ENCODE results near the gene DLG2.

The DLG2 gene

DNA sequence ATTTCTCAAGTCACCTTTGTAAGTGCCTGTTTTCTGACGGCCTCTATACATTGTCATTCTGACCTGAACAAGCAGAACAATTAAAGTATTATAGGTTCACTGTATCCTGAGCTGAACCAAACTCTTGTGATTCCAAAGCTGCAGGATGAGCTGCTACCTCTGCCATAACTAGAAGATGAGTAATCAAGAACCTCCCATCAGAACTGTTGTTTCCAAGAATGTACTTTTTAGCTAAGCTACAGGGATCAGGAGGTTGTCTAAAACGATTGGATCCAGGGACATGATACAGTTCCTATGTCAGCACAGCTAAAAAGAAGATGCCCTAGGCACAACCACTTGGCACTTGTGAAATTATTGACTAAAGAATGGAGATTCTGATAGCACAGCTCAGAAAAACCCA lies 2052.6 kb downstream of the DLG2 start:
- TF ChIP-seq, protein P1, sequence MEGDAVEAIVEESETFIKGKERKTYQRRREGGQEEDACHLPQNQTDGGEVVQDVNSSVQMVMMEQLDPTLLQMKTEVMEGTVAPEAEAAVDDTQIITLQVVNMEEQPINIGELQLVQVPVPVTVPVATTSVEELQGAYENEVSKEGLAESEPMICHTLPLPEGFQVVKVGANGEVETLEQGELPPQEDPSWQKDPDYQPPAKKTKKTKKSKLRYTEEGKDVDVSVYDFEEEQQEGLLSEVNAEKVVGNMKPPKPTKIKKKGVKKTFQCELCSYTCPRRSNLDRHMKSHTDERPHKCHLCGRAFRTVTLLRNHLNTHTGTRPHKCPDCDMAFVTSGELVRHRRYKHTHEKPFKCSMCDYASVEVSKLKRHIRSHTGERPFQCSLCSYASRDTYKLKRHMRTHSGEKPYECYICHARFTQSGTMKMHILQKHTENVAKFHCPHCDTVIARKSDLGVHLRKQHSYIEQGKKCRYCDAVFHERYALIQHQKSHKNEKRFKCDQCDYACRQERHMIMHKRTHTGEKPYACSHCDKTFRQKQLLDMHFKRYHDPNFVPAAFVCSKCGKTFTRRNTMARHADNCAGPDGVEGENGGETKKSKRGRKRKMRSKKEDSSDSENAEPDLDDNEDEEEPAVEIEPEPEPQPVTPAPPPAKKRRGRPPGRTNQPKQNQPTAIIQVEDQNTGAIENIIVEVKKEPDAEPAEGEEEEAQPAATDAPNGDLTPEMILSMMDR (IDR thresholded peaks at IDR 0.05; ENCODE audit: insufficient read depth, low read length, missing control alignments), result no peak
- ChIA-PET CTCF (no interaction called here), POLR2A (no interaction called here)
- no peak overlapping the region for H3K4me3 ChIP-seq (ENCODE audit: low read depth, low read length)
- DNase-seq (ENCODE audit: low read depth, low spot score), result no peak

DNA sequence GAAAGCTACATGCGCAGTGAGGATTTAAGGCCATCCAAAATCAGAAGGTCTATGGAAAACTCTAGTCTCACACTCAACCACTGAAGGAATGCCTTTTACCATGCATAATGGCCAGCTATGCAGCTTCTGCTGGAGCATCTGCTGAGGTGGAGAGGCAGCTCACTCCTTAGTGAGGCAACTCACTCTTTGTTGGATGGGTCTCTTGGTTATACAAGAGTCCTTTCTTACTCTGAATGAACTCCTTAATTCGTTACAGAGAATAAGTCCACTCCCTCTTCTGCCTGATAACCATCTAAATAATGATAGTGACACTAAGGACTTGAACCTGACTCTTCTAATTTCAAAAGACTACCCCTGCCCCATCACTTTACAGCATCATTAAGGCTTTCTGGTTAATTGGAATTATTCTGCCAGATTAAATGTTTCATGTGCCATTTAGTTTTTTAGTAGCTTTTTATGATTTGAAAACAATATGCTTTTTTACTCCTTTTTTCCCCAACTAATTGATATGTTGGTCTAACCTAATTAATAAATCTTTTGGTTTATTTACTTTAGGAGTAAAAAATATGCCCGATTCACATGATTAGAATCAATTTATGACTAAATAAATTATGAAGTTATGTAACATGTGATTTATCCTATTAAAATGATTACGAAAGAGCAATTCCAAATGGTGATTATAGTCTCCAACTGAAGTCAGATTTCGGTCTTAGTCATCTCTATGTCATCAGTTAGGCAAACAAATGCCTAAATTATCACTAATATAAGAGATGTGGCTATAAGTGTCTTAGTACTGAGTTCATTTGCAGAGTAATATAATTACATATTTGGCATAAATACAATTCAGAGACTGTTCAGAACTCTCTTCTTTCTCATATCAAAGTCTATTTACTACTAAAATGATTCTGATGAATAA lies 2054.3 kb downstream of the DLG2 start:
- peak; percentile 24 for DNase-seq (ENCODE audit: low read depth, low spot score)
- TF ChIP-seq, protein P1 (IDR thresholded peaks at IDR 0.05; ENCODE audit: insufficient read depth, low read length, missing control alignments), result no peak
- ChIA-PET CTCF (no interaction called here), POLR2A (no interaction called here)
- no peak overlapping the region for H3K4me3 ChIP-seq (ENCODE audit: low read depth, low read length)

DNA sequence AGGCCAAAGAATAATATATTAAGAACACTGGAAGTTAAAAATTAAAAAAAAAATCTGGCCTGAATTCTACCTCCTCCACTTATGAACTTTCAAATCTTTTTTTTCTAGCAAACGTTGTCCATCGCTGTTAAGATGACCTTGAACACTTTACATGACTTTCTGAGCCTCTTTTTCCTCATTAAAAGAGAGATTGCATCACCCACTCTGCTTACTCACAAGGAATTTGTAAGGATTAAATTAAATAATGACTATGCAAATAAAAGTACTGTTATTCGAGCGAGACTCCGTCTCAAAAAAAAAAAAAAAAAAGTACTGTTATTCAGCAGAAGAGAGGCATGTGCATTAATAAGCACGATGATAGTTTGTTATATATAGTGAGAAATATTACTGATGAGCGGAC lies 2055.8 kb downstream of the DLG2 start:
- no peak overlapping the region for H3K4me3 ChIP-seq (ENCODE audit: low read depth, low read length)
- TF ChIP-seq, protein P1 (IDR thresholded peaks at IDR 0.05; ENCODE audit: insufficient read depth, low read length, missing control alignments), result no peak
- POLR2A ChIA-PET, result no interaction called here
- CTCF ChIA-PET, result no interaction called here
- DNase-seq (ENCODE audit: low read depth, low spot score), result no peak

DNA sequence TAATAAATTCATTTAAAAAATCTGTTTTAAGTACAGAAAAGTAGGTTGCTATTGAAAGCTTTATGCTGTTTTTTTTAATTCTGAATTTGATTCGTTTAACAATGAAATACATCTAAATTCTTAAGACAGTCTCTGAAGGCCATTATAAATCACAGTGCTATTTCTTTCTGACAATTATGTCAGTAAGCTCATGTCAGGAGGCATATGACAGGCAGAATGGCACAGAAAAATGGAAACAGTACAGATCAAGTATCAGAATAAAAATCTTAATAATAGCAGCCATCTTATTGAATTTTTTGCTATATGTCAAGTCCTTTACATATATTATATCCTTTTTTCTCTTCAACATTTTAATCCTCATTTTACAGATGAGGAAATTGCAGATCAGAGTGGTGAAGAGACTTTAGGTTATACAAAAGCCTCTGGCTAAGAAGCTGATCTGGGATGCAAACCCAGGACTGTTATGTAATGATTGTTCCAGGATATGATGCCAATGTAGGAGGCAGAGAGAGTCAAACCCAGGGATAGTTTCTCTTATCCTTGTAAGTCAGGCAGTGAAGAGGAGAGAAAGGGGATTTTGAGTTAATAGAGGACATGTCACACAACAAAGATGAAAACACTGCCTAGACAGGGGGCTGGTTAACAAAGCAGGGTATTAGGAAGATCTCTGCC lies 2057.9 kb downstream of the DLG2 start:
- POLR2A ChIA-PET, result no interaction called here
- no peak for DNase-seq (ENCODE audit: low read depth, low spot score)
- CTCF ChIA-PET, result no interaction called here
- no peak overlapping the region for H3K4me3 ChIP-seq (ENCODE audit: low read depth, low read length)
- TF ChIP-seq, protein P1 (IDR thresholded peaks at IDR 0.05; ENCODE audit: insufficient read depth, low read length, missing control alignments), result no peak

DNA sequence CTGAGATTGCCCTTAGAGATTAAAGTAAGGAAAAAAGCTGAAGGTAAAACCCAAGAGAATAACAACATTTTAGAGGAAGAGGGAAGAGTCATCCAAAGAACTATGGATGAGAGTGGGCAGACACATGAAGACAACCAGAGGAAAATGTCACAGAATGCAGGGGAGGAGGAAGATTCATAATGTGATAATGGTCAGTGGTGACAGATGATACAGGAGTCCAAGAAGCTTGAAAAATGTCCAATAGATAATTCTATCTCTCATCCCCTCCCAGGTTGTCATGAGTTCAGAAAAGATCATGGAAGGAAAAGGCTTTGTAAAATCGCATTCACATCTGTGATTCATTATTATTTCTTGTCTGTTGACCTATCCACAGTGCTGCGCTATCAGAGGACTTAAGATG lies 2058.6 kb downstream of the DLG2 start:
- DNase-seq (ENCODE audit: low read depth, low spot score), result no peak
- CTCF ChIA-PET, result no interaction called here
- POLR2A ChIA-PET, result no interaction called here
- H3K4me3 ChIP-seq (ENCODE audit: low read depth, low read length), result no peak overlapping the region
- TF ChIP-seq, protein P1 (IDR thresholded peaks at IDR 0.05; ENCODE audit: insufficient read depth, low read length, missing control alignments), result no peak

DNA sequence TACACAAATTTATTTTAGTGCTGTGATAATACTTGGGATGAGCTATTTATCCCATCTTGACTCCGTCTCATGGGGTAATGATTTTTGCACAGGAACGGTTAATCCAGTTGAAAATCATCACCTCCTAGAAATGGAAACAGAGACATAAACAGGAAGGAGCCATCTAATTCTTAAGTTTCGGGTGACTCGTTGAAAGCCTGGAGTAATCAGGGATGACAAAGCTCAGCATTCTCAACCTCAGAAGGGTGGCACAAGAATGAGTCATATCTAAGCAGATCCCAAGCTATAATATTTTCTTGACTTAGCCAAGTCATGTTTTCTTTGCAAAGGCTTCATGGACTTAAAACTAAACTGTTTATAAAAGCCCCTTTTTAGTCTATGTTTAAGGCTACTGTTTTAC lies 2060.2 kb downstream of the DLG2 start:
- H3K4me3 ChIP-seq (ENCODE audit: low read depth, low read length), result no peak overlapping the region
- TF ChIP-seq, protein P1 (IDR thresholded peaks at IDR 0.05; ENCODE audit: insufficient read depth, low read length, missing control alignments), result no peak
- DNase-seq (ENCODE audit: low read depth, low spot score), result no peak
- ChIA-PET CTCF (interaction anchor here (1.1 kb wide), 1 partner anchor 274 kb away, joined by 3 read pairs; no protein-coding TSS in a partner anchor), POLR2A (no interaction called here)
